AG09319 (cell line): Measurements from ENCODE around the gene NAA35.
"Not testable (repeated sequence)": the region's sequence is repeated elsewhere in the genome, so short reads cannot be mapped to it uniquely, and the experiment has no call there.

Experiments used
- DNase-seq: peaks from one replicate; pipeline ENCODE4 v3.0.0-alpha.2; 2010; ENCODE audit warnings: low read depth; ENCODE audit errors: extremely low read depth
- CTCF ChIP-seq: IDR thresholded peaks from 2 replicates; pipeline ENCODE4 v1.5.1; 2011; ENCODE audit warnings: low read depth, mild to moderate bottlenecking, inconsistent platforms, low read length, moderate library complexity

Gene NAA35

GRCh38 chr9:86042199-86042978 is 101.4 kb downstream of the NAA35 start:
- no peak for TF ChIP-seq CTCF
- no peak for DNase-seq

GRCh38 chr9:86043586-86043985 is 102.6 kb downstream of the NAA35 start:
- no peak for DNase-seq
- no peak for TF ChIP-seq CTCF

- no peak for DNase-seq
- no peak for TF ChIP-seq CTCF
Observed at GRCh38 chr9:86043999-86044398, 103.1 kb downstream of the NAA35 start.

GRCh38 chr9:86045654-86046053 is 104.7 kb downstream of the NAA35 start:
- TF ChIP-seq CTCF, result no peak
- no peak for DNase-seq

GRCh38 chr9:86046071-86046636 is 105.2 kb downstream of the NAA35 start:
- DNase-seq, result no peak
- no peak for TF ChIP-seq CTCF

- no peak for DNase-seq
- no peak for TF ChIP-seq CTCF
Observed at GRCh38 chr9:86046930-86047341, 106.0 kb downstream of the NAA35 start.

- DNase-seq, result no peak
- no peak for TF ChIP-seq CTCF
Observed at GRCh38 chr9:86047361-86047760, 106.4 kb downstream of the NAA35 start.

- DNase-seq, result not testable (repeated sequence)
Observed at GRCh38 chr9:86048018-86048742, 107.2 kb downstream of the NAA35 start.
